GM11168 (cell line): Measurements from ENCODE around the gene CNGA4.

Source experiments
- in situ Hi-C: fragments of 300-500 bp; cut with MboI; formaldehyde crosslinking; loops from one replicate; pipeline ENCODE4 v1.12.0; 2022; ENCODE audit warnings: low sequenced_read_pairs; ENCODE audit not compliant: unreplicated experiment

Gene CNGA4

GRCh38 chr11:6238902-6239301 lies at the start of gene CNGA4:
TSS of gene CNGA4 (plus strand) at chr11:6239089. CDS start at chr11:6239207, 118 bp downstream.
- in situ Hi-C loops, result no loop called here

- in situ Hi-C loops, result no loop called here
Measured at GRCh38 chr11:6191742-6192141, 47.1 kb upstream of the CNGA4 start.

- in situ Hi-C loops, result no loop called here
Measured at GRCh38 chr11:6194065-6194581, 44.8 kb upstream of the CNGA4 start.

GRCh38 chr11:6196396-6196795 lies 42.5 kb upstream of the CNGA4 start:
- in situ Hi-C loops, result no loop called here

- in situ Hi-C loops, result no loop called here
Measured at GRCh38 chr11:6197466-6198200, 41.3 kb upstream of the CNGA4 start.

- in situ Hi-C loops, result no loop called here
Measured at GRCh38 chr11:6199174-6199810, 39.6 kb upstream of the CNGA4 start, which contains the start of gene OR52W1. TSS of gene OR52W1 (plus strand) at chr11:6199224. CDS start at chr11:6199224, 0 bp downstream.

GRCh38 chr11:6200975-6201374 lies 37.9 kb upstream of the CNGA4 start:
- in situ Hi-C loops, result no loop called here

GRCh38 chr11:6201481-6201880 lies 37.4 kb upstream of the CNGA4 start:
- in situ Hi-C loops, result no loop called here

- in situ Hi-C loops, result no loop called here
Measured at GRCh38 chr11:6202041-6202440, 36.8 kb upstream of the CNGA4 start.

- in situ Hi-C loops, result no loop called here
Measured at GRCh38 chr11:6203327-6203726, 35.6 kb upstream of the CNGA4 start.

- in situ Hi-C loops, result no loop called here
Measured at GRCh38 chr11:6204706-6205105, 34.2 kb upstream of the CNGA4 start.

GRCh38 chr11:6205366-6205765 lies 33.5 kb upstream of the CNGA4 start, which contains the start of gene C11orf42:
TSS of gene C11orf42 (plus strand) at chr11:6205557. CDS start at chr11:6205616, 59 bp downstream.
- in situ Hi-C loops, result no loop called here

GRCh38 chr11:6206456-6207180 lies 32.3 kb upstream of the CNGA4 start:
- in situ Hi-C loops, result no loop called here

- in situ Hi-C loops, result no loop called here
Measured at GRCh38 chr11:6209801-6210200, 29.1 kb upstream of the CNGA4 start.

GRCh38 chr11:6210274-6210955 lies 28.5 kb upstream of the CNGA4 start:
- in situ Hi-C loops, result no loop called here

- in situ Hi-C loops, result no loop called here
Measured at GRCh38 chr11:6214530-6214929, 24.4 kb upstream of the CNGA4 start.

GRCh38 chr11:6216501-6216900 lies 22.4 kb upstream of the CNGA4 start:
- in situ Hi-C loops, result no loop called here

GRCh38 chr11:6217722-6218121 lies 21.2 kb upstream of the CNGA4 start:
- in situ Hi-C loops, result no loop called here

GRCh38 chr11:6219359-6219758 lies 19.5 kb upstream of the CNGA4 start:
- in situ Hi-C loops, result no loop called here

GRCh38 chr11:6223854-6224253 lies 15.0 kb upstream of the CNGA4 start:
- in situ Hi-C loops, result no loop called here
